ENCODE data around the gene CEP104. TPM values are rescaled to one million over a fixed set of nuclear protein-coding genes. Genes with fewer than 3 reads are reported as not detected.
A peak's percentile ranks its signal among the peaks of the same experiment; 100 is the strongest.

CEP104 gene
- total and polyA plus RNA-seq, 10 of the 15 experiments (the other 5 are each of a cell fraction or from before 2014, with no cell fraction given), result 7.2 to 34.8 (median 19.3) TPM

- TF ChIP-seq BCL3 (IDR thresholded peaks at IDR 0.05; ENCODE audit: borderline replicate concordance, insufficient read depth, low read depth, low read length, poor library complexity, severe bottlenecking), result peak; percentile 79
- no peak for TF ChIP-seq NBN (IDR thresholded peaks at IDR 0.05)
- 0 out of 2 replicates have a peak, but pooled peaks have one; percentile 27 for TF ChIP-seq YY1 (IDR thresholded peaks at IDR 0.05; ENCODE audit: low read depth, low read length)
- TF ChIP-seq PKNOX1 (IDR thresholded peaks at IDR 0.05), result peak; percentile 66
- peak; percentile 89; the same call in 1 of the 2 replicates for TF ChIP-seq JUNB (IDR thresholded peaks at IDR 0.05)
- TF ChIP-seq CBFB (IDR thresholded peaks at IDR 0.05; ENCODE audit: low read depth), result peak; percentile 78
- TF ChIP-seq TBL1XR1 (IDR thresholded peaks at IDR 0.05; ENCODE audit: low read depth, low read length), result peak; percentile 60; the same call in 1 of the 2 replicates
- peak; percentile 68; the same call in 1 of the 2 replicates for TF ChIP-seq CREB1 (IDR thresholded peaks at IDR 0.05; ENCODE audit: low read depth)
- TF ChIP-seq ZBED1 (IDR thresholded peaks at IDR 0.05; ENCODE audit: borderline replicate concordance), result peak; percentile 86
- TF ChIP-seq IKZF2 (IDR thresholded peaks at IDR 0.05), result peak; percentile 33 to 38; a peak in 1 of 4 replicates
- peak; percentile 75 for TF ChIP-seq EED (IDR thresholded peaks at IDR 0.05; ENCODE audit: low read depth)
- TF ChIP-seq GABPA (IDR thresholded peaks at IDR 0.05; ENCODE audit: low read depth), result 0 out of 2 replicates have a peak, but pooled peaks have one; percentile 25
- peak; percentile 68; the same call in 1 of the 2 replicates for TF ChIP-seq MTA2 (IDR thresholded peaks at IDR 0.05; ENCODE audit: low read depth)
- TF ChIP-seq MTA3 (IDR thresholded peaks at IDR 0.05; ENCODE audit: borderline replicate concordance, low read length), result peak; percentile 29; the same call in 1 of the 2 replicates
- TF ChIP-seq BCL11A (IDR thresholded peaks at IDR 0.05; ENCODE audit: low read depth, low read length), result peak; percentile 92
- no peak for TF ChIP-seq RCOR1 (conservative IDR thresholded peaks at IDR 0.05; ENCODE audit: low read depth, low read length)
- TF ChIP-seq STAT1 (conservative IDR thresholded peaks at IDR 0.05), result no peak
- TF ChIP-seq ATF7 (IDR thresholded peaks at IDR 0.05; ENCODE audit: low read depth), result peak; percentile 33; the same call in 1 of the 2 replicates
- TF ChIP-seq MYC (IDR thresholded peaks at IDR 0.05; ENCODE audit: insufficient read depth, insufficient read length, insufficient replicate concordance, low read length, severe bottlenecking), result no peak
- peak; percentile 38 for TF ChIP-seq SP1 (IDR thresholded peaks at IDR 0.05; ENCODE audit: low read depth, low read length)
- no peak for TF ChIP-seq SMARCA5 (IDR thresholded peaks at IDR 0.05)
- peak; percentile 96 for TF ChIP-seq MEF2B (IDR thresholded peaks at IDR 0.05; ENCODE audit: partially characterized antibody, poor library complexity, severe bottlenecking)
- peak; percentile 69 for TF ChIP-seq TCF12 (IDR thresholded peaks at IDR 0.05; ENCODE audit: low read depth, low read length)
- TF ChIP-seq SUZ12 (IDR thresholded peaks at IDR 0.05; ENCODE audit: unreplicated experiment), result no peak
- no peak for TF ChIP-seq ATF3 (IDR thresholded peaks at IDR 0.05; ENCODE audit: borderline replicate concordance, extremely low read depth, low read depth, low read length)
- TF ChIP-seq LARP7 (IDR thresholded peaks at IDR 0.05), result no peak
- TF ChIP-seq TCF7 (IDR thresholded peaks at IDR 0.05; ENCODE audit: borderline replicate concordance), result peak; percentile 99
- TF ChIP-seq EP300 (IDR thresholded peaks at IDR 0.05; ENCODE audit: borderline replicate concordance in 1 of 2, control insufficient read depth in 1 of 2, low read depth in 2 of 2, low read length in 2 of 2), result peak; percentile 44 to 69; a peak in 3 of 4 replicates
- TF ChIP-seq NR2F1 (conservative IDR thresholded peaks at IDR 0.05), result peak; percentile 90
- TF ChIP-seq USF2 (IDR thresholded peaks at IDR 0.05; ENCODE audit: borderline replicate concordance, low read depth, low read length), result no peak
- peak; percentile 90 for TF ChIP-seq BHLHE40 (IDR thresholded peaks at IDR 0.05; ENCODE audit: borderline replicate concordance in 1 of 2, low read depth in 2 of 2, low read length in 1 of 2)
Measured at GRCh38 chr1:3787349-3787715, 69.7 kb downstream of the CEP104 start (continued).
